Gastrocnemius medialis (tissue), 4 donors: ENCODE measurements around the gene HS3ST2. TPM values are rescaled to one million over a fixed set of nuclear protein-coding genes. Genes with fewer than 3 reads are reported as not detected.

Experiments used
- ATAC-seq, 2 donors: fragments of 150-250 bp; one replicate each; pipeline ENCODE4 v1.9.1; 2016
- DNase-seq, 2 donors: peaks; one replicate each; pipeline ENCODE4 v3.0.0-alpha.2; 2019
- H3K27ac ChIP-seq, 4 donors: fragments of 200-600 bp; sonication (generic); 1 replicate in 1 of 4; 2 replicates in 3 of 4; pipeline ENCODE4 v1.5.1; 2016 to 2018; ENCODE audit warnings: mild to moderate bottlenecking in 2 of 4, moderate library complexity in 1 of 4
- H3K27me3 ChIP-seq, 3 donors: fragments of 200-600 bp; sonication (generic) in 2 of 3; 1 replicate in 1 of 3; 2 replicates in 2 of 3; pipeline versions ENCODE4 v1.5.1 to v1.6.0; 2016 to 2019; ENCODE audit warnings: mild to moderate bottlenecking in 1 of 3, moderate library complexity in 1 of 3
- H3K36me3 ChIP-seq, 2 donors: fragments of 200-600 bp; sonication (generic) in 1 of 2; one replicate each; pipeline ENCODE4 v1.5.1; 2017 to 2018
- H3K4me1 ChIP-seq, 2 donors: fragments of 200-600 bp; sonication (generic) in 1 of 2; one replicate each; pipeline ENCODE4 v1.5.1; 2016 to 2017; ENCODE audit warnings: mild to moderate bottlenecking in 2 of 2
- H3K4me3 ChIP-seq, 4 donors: fragments of 200-600 bp; sonication (generic) in 3 of 4; 1 replicate in 1 of 4; 2 replicates in 3 of 4; pipeline ENCODE4 v1.5.1; 2016 to 2019; ENCODE audit warnings: mild to moderate bottlenecking in 2 of 4
- H3K9me3 ChIP-seq, 3 donors: fragments of 200-600 bp; sonication (generic) in 2 of 3; 1 replicate in 1 of 3; 2 replicates in 2 of 3; pipeline ENCODE4 v1.5.1; 2016 to 2019
- POLR2A ChIP-seq, 2 donors: fragments of 450-650 bp; IDR thresholded peaks; one replicate each; pipeline ENCODE4 v1.6.1; 2017; ENCODE audit warnings: antibody characterized with exemption in 2 of 2, mild to moderate bottlenecking in 2 of 2, moderate library complexity in 2 of 2
- in situ Hi-C, 4 donors: fragments of 200-750 bp; cut with MboI; loops; one replicate each; pipeline versions ENCODE4 v1.15.0 to v1.8.0; 2017; ENCODE audit warnings: low sequenced_read_pairs in 4 of 4
- intact Hi-C: fragments of 100-400 bp; cut with DNase I; formaldehyde crosslinking; loops from one replicate; pipeline ENCODE4 v1.15.1; 2023; ENCODE audit warnings: low total_unique reads
- total RNA-seq, 4 donors: library from RNA; depleted of rRNA; stranded (reverse); fragments of >200 nt; gene quantifications; one replicate each; pipeline versions ENCODE4 v1.1.0 to v1.2.3, GENCODE V29; 2016
- TF ChIP-seq, protein P1 (sequence below), 5 experiments: fragments of 450-650 bp in 3 of 5; fragments of 200-600 bp in 2 of 5; sonication (generic) in 2 of 5; IDR thresholded peaks in 4 of 5; conservative IDR thresholded peaks in 1 of 5; 1 replicate in 4 of 5; 2 replicates in 1 of 5; pipeline ENCODE4 v1.5.1; 2016 to 2019; ENCODE audit warnings: antibody characterized with exemption in 5 of 5, mild to moderate bottlenecking in 3 of 5, moderate library complexity in 3 of 5

HS3ST2 gene
- total RNA-seq, 4 donors from 2014 or later = 0.13 to 0.20 TPM; not detected in 2

DNA sequence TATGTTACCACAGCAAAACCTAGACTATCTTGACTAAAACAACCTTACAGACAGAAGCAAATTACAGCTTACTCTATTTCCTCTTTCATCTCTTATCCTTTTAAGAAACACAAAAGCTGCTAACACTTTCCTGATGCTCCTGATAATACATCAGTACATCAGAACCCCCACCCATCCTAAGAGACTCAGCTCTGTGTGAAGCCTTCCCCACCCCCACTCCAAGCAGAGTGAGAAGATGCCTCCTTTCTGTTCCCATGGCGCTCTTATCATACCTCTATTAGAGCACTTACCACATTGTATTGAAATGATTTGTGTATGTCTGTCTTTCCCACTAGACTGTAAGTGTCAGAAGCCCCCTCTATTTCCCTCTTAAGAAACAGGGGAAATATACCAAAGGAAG is 42.4 kb upstream of the HS3ST2 start:
- H3K4me3 ChIP-seq = no peak overlapping the region
- intact Hi-C loops = no loop called here
- no peak for TF ChIP-seq POLR2A (IDR thresholded peaks at IDR 0.05)
- TF ChIP-seq, protein P1, sequence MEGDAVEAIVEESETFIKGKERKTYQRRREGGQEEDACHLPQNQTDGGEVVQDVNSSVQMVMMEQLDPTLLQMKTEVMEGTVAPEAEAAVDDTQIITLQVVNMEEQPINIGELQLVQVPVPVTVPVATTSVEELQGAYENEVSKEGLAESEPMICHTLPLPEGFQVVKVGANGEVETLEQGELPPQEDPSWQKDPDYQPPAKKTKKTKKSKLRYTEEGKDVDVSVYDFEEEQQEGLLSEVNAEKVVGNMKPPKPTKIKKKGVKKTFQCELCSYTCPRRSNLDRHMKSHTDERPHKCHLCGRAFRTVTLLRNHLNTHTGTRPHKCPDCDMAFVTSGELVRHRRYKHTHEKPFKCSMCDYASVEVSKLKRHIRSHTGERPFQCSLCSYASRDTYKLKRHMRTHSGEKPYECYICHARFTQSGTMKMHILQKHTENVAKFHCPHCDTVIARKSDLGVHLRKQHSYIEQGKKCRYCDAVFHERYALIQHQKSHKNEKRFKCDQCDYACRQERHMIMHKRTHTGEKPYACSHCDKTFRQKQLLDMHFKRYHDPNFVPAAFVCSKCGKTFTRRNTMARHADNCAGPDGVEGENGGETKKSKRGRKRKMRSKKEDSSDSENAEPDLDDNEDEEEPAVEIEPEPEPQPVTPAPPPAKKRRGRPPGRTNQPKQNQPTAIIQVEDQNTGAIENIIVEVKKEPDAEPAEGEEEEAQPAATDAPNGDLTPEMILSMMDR (IDR thresholded peaks at IDR 0.05 in 4 of 5, conservative IDR thresholded peaks at IDR 0.05 in 1 of 5) = no peak
- H3K36me3 ChIP-seq = no peaks in the 10 kb centered on the region
- H3K4me1 ChIP-seq = no peaks in the 10 kb centered on the region
- peaks cover 0 to 2% (median 0%) of the 10 kb centered on the region in 3 donors for H3K27me3 ChIP-seq
- in situ Hi-C loops = no loop called here
- no peak for DNase-seq
- ATAC-seq = no peak
- no peak overlapping the region for H3K27ac ChIP-seq
- no peaks in the 10 kb centered on the region for H3K9me3 ChIP-seq

DNA sequence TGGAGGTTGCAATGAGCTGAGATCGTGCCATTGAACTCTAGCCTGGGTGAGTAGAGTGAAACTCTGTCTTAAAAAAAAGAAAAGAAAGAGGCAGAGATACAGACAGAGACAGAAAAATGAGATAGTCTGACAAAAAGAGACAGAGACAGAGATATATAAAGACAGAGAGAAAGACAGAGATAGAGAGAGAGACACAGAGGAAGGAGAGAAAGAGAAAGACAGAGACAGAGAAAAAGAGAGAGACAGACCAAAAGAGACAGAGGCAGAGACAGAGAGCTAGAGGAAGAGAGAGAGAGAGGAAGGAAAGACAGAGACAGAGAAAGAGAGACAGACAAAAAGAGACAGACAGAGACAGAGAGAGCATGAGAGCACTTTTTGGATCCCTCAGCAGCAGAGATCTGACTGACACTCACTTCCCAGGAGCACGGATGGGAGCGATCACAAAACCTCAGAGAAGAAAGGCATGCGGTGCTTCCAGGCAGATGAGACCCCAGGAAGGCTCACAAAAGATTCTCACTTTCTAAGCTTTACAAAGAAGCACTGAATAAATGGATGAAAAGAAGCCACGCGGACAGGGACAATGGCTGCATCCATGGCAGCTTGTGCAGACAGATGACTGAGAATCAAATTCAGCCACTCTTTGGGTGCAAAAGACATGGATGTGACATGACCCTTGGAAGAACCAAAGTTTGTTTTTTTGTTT is 38.6 kb upstream of the HS3ST2 start:
- DNase-seq (no peak), ATAC-seq (no peak)
- TF ChIP-seq POLR2A (IDR thresholded peaks at IDR 0.05) = no peak
- TF ChIP-seq, protein P1 (IDR thresholded peaks at IDR 0.05 in 4 of 5, conservative IDR thresholded peaks at IDR 0.05 in 1 of 5) = no peak
- intact Hi-C loops (no loop called here), in situ Hi-C loops (no loop called here)
- no peaks in the 10 kb centered on the region for H3K36me3 ChIP-seq
- H3K9me3 ChIP-seq = no peaks in the 10 kb centered on the region
- H3K27ac ChIP-seq = no peak overlapping the region
- no peak overlapping the region for H3K4me3 ChIP-seq
- H3K27me3 ChIP-seq = peaks cover 0 to 2% (median 0%) of the 10 kb centered on the region in 3 donors
- H3K4me1 ChIP-seq = no peaks in the 10 kb centered on the region

DNA sequence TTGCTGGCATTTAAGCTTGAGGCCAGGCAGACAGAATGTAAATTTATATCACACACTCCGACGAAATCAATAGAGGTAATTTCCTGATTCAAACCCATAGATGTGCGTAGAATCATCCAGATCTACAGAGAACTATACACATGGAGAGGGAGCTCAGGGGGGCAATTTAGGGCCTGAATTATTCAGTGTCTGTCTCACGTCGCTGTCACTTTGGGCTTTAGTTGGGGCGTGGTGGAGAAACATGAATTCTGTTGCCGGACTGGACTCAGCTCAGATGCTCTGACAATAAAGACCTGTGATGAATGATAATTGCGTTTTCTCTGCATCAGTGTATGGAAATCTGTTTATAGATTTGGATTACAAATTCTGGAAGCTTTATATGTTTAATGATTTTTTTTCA is 32.5 kb upstream of the HS3ST2 start:
- Histone ChIP-seq H3K9me3 (no peaks in the 10 kb centered on the region), H3K36me3 (no peaks in the 10 kb centered on the region), H3K27me3 (no peaks in the 10 kb centered on the region), H3K4me1 (no peaks in the 10 kb centered on the region), H3K4me3 (no peak overlapping the region), H3K27ac (no peak overlapping the region)
- DNase-seq (no peak), ATAC-seq (no peak)
- intact Hi-C loops = no loop called here
- in situ Hi-C loops = no loop called here
- TF ChIP-seq, protein P1 (IDR thresholded peaks at IDR 0.05 in 4 of 5, conservative IDR thresholded peaks at IDR 0.05 in 1 of 5) = no peak
- no peak for TF ChIP-seq POLR2A (IDR thresholded peaks at IDR 0.05)

DNA sequence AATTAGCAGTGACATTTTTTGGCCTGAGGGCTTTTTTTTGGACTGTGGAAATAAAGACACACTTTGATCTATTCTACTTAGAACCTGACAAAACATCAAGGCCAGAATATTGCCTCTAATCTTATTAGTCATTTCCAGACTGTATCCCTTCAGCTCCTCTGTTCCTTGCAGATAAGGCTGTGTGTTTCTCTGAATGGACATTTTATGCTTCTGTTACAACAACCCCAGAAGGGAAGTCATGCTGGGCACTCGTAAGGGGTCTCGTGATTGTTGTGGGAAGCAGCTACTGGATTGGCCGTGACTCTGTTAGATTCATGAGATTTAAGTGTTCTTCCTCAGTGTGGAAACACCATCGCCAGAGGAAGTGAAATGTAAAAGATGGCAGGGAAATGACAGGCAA is 31.6 kb upstream of the HS3ST2 start:
- DNase-seq = peak in 1 of 2 donors; percentile 15

More for the DNA sequence above, 31.6 kb upstream of the HS3ST2 start:
- Histone ChIP-seq H3K27ac (no peak overlapping the region), H3K36me3 (no peaks in the 10 kb centered on the region), H3K9me3 (no peaks in the 10 kb centered on the region), H3K4me3 (no peak overlapping the region), H3K4me1 (no peaks in the 10 kb centered on the region), H3K27me3 (no peaks in the 10 kb centered on the region)
- intact Hi-C loops = no loop called here
- TF ChIP-seq, protein P1 (IDR thresholded peaks at IDR 0.05 in 4 of 5, conservative IDR thresholded peaks at IDR 0.05 in 1 of 5) = no peak
- TF ChIP-seq POLR2A (IDR thresholded peaks at IDR 0.05) = no peak
- ATAC-seq = no peak
- in situ Hi-C loops = no loop called here
